Caki2 (cell line): ENCODE data around the gene TMEM72. TPM values are rescaled to one million over a fixed set of nuclear protein-coding genes. Genes with fewer than 3 reads are reported as not detected.

Experiments
- DNase-seq: peaks from one replicate; pipeline ENCODE4 v3.0.0-alpha.2; 2015; ENCODE audit warnings: low read depth
- in situ Hi-C: cut with HindIII; loops from 2 replicates; pipeline ENCODE4 v1.10.0; 2016; ENCODE audit warnings: low sequenced_read_pairs, low pct_unique_long_range_greater_than_20kb, mixed read lengths
- total RNA-seq: library from RNA; depleted of rRNA; stranded (reverse); fragments of >200 nt; shearing (Covaris generic); gene quantifications from 2 replicates; pipeline ENCODE4 v1.2.3, GENCODE V29; 2014; ENCODE audit warnings: low replicate concordance

TMEM72 gene
- total RNA-seq, 1 experiment from 2014 or later: 1.5 TPM

DNA sequence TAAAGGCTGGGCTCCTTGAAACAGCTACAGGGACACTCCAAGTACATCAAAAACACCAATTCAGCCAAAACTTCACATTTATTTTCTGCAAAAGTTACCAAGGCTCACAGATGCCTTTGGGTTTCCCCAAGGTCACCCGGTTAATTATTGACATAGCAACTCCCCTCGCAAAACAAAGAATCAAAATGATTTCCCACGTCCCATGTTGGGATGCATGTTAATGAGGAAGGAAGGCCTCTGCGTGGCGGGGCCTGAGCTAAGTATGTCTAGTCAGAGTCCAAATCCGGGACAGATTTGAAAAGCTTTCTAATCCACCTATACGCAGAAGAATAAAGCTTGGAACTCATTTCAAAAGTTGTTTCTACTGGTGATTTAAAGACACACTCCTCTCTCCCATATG lies 535 bp upstream of the TMEM72 start:
- no peak for DNase-seq
- in situ Hi-C loops: no loop called here

GRCh38 chr10:44911951-44912350 lies 814 bp downstream of the TMEM72 start:
- DNase-seq: no peak
- in situ Hi-C loops: no loop called here

DNA sequence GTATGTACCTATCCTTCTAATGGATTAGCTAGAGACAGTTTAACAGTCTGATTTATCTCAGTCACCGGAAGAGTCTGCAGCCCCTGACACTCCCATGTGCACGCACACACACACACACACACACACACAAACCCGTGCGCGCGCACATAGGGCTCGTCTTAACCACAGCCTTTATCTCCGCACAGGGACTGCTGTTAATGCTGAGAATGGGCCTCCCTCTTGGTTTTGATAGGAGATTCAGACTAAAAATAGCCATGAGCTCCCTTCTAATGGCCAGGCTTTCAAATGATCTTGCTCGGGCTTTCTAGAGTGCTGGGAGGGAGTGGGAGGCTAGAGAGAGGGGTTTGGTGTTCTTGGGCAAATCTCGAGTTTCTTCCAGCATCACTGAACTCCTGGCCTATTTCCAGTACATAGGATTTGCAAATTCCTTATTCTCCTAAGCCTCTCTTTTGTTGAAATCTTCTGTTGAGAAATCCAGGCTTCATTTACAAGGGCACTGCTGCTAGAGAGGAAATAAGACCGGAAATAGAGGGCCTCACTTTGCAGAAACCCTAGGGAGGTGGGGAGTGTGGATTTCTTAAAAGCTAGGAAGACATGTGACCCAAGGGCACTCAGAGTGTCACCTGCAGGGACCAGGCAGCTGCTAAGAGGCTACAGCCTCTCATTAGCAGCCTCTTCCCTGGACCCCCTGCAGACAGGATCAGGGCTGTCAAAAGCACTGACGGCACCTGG lies 2.4 kb downstream of the TMEM72 start:
- in situ Hi-C loops: no loop called here

DNA sequence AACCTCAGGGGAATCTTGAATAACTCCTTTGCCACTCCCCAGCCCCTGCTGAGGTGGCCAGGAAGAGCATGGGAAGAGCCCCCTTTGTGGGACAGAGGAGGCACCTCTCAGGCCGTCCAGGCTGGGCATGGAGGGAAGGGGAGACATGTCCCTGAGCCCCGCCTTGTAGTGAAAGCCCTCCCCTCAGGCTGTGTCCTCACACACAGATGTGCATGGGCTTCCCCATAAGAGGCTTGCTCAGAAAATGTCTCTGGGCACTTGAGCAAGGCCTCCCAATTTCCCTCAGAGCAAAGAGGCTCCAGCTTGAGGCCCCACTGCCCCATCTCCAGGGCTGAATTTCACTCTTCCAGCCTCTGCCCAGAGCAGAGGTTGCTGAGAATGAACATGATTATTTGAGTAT lies 3.8 kb downstream of the TMEM72 start:
- no peak for DNase-seq
- in situ Hi-C loops: no loop called here

More for the DNA sequence above, 2.4 kb downstream of the TMEM72 start:
- DNase-seq: no peak

DNA sequence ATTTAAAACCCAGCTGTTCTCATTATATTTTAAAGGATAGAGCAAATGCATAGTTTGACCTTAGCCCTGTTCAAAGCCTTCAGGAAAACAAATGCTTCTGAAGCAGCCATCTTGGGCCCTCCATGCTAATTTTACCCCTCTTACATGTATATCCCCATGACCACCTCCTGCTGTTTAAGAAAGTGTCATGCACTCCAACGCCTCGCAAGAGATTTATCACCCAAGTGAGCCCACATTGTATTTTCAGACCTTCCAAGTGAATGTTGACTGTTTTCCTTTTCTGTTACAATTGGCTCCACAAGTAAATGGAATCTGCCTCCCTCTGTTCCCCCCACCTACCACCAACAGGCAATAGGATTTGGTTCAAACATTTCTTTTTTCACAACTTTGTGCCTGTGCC lies 5.3 kb downstream of the TMEM72 start:
- in situ Hi-C loops: no loop called here
- DNase-seq: no peak

- in situ Hi-C loops: no loop called here
- no peak for DNase-seq
Observed at GRCh38 chr10:44917848-44918247, 6.7 kb downstream of the TMEM72 start.

GRCh38 chr10:44920252-44920651 lies 9.1 kb downstream of the TMEM72 start:
- in situ Hi-C loops: no loop called here
- DNase-seq: no peak

DNA sequence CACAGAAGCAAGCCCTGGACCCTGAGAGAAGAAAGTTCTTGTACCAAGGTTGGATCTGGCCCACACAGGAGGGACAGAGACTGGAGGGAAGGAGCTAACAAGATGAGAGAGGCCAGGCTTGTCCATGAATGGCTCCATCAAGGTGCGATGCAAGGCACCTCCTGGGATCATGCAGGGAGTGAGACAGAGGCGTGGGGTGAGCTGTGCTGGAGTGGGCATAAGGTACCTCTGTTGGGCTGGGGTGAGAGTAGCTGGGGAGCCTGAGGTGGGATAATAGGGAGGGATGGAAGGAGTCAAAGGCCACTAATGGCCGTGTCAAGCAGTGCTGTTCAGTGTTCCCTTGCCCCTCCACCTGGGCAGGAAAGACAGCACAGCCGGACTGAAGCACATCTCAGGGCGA lies 9.9 kb downstream of the TMEM72 start:
- DNase-seq: no peak
- in situ Hi-C loops: no loop called here

DNA sequence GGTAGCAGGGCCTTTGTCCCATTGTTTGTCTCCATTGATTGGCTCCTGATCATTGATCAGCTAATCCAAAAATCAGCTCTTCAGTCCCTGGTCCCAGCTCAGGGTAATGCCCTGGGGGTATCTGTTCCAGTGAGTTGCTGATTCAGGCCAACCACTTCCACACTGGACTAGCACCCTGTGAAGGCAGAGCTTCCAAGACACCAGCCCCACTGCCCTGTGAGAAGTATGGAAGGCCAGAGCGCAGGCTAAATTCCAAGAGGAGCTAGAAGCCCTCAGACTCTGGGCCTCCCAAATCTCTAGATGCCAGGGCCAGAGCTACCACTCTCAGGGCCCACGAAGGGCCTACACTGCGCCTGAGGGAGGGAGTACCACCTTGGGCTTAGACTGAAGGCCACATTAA lies 10.4 kb downstream of the TMEM72 start:
- no peak for DNase-seq
- in situ Hi-C loops: no loop called here

DNA sequence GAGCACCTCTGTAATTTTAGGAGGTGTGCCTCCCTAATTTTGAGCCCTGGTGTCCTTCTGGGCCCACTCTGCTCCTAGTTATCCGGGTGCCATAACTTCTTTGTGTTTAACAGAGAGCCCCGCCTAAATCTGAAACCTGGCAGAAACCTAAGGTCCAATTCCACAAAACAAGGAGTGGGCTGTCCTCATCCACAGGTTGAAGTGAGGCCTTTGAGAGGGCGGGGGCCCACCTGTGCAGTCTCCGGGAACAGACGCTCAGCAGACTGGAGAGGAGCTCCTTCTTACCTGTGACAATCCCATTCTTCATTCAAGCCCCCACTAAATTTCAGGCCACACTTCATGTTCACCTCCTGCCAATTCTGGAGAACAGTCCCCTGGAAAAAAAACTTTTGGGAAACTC lies 10.9 kb downstream of the TMEM72 start:
- in situ Hi-C loops: no loop called here
- DNase-seq: no peak

- in situ Hi-C loops: no loop called here
- DNase-seq: no peak
Observed at GRCh38 chr10:44922796-44923545, 11.8 kb downstream of the TMEM72 start.

DNA sequence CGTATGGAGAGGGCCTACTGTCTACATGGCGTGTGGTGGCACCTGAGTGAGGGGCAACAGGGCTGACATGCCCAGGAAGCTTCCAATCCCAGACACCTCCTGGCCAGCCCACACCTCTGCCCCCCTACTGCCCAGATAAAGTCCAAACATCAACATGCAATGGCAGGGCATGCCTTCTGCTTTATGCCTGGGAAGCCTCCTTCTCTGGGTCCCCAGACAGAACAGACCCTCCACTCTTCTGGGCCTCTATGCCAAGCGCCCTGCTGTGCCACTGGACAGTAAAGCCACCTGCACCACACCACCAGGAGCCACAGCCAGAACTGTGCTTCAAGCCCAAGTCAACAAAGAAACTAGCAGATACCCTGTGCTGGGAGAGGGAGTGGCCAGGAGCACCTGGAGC lies 12.5 kb downstream of the TMEM72 start:
- in situ Hi-C loops: no loop called here

GRCh38 chr10:44924261-44925040 lies 13.3 kb downstream of the TMEM72 start:
- no peak for DNase-seq
- in situ Hi-C loops: no loop called here

More for the DNA sequence above, 12.5 kb downstream of the TMEM72 start:
- no peak for DNase-seq

DNA sequence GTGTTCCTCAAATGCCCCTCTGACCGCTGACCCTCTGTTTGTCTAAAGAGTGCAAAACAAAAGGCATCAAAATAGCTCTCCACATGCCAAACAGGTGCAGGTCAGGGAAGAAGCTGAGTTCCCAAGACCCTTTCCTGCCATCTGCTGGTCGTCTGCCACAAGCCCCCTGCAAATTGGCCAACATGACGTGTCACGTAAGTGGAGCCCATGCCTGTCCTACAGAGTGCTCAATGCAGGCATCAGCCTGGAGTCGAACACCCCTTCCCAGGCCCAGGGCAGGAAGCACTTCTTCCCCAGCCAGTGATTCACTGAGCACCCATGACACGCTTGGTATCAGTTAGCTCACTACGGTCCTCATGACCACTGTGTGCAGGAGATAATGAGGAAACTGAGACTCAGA lies 14.1 kb downstream of the TMEM72 start:
- in situ Hi-C loops: no loop called here
- no peak for DNase-seq

DNA sequence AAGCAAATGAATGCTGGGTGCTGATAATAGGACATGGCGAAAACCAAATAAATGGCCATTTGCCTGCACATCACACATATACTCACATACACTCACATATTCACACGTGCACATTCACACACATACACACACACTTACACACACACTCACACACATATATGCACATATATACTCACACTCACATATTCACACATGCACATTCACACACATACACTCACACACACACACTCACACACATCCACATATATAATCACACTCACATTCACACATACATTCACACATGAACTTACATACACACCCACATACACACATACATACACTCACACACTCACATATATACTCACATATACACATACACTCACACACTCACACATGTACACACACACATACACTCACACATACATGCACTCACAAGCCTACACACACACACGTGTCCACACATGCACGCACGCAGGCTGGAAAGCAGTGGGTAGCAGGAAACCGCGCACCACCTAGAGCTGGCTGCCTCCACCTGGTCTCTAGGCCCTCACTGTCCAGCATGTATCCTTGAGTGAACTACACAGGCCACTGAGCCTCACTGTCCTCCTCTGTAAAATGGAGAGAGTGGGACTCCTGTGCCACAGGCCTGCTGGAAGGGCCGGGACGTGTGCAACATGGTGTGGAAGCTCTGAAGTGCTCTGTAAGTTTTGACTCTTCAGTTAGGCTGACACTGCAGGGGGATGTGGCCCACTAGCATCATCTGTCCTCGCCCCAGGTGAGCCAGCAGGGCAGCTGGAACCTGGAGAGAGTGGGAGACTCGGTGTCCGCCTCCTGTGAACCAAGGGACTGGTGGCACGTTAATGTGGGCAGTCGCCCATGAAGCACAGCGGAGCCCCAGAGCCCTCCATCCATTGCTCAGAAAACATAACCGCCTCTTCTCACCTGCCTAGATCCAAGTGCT lies 14.9 kb downstream of the TMEM72 start:
- in situ Hi-C loops: no loop called here
- no peak for DNase-seq

DNA sequence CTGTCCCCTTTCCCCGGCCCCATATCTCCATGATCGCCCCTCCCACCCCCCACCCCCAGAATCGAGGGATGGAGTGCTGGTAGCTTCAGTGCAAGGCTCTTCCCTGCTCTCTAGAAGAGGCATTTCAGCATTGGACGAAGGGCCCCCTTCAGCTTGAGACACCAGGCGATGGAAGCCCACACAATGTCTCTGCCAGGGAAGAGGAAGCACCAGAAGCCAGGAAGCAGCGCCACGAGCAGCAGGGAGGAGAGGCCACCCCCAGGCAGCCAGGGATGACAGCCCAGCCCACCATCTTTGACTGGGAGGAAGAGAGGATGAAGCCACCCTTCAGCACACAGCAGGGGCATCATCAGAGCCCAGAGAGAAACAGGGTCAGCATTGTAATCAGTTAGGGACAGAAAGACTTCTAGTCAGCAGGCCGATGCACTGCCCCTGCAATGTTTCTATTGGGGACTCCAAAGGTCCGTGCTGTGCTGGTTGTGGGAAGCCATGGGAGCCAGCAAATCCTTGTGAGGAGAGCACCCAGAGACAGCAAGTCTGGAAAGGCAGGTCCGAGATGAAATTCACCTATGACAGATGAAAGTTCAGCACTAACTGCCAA lies 15.7 kb downstream of the TMEM72 start:
- in situ Hi-C loops: no loop called here
- DNase-seq: no peak

GRCh38 chr10:44927352-44927751 lies 16.2 kb downstream of the TMEM72 start:
- in situ Hi-C loops: no loop called here
- no peak for DNase-seq

DNA sequence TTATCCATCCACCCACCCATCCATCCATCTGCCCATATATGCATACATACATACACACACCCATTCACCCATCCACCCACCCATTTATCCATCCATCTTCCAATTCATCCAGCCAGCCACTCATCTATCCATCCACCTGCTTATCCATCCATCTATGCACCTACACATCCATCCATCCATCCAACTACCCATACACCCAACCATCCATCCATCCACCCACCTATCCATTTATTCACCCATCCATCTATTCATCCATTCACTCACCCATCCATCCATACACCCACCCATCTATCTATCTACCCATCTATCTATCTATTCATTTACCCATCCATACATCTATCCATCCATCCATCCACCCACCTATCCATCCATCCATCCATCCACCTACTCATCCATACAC lies 17.3 kb downstream of the TMEM72 start:
- DNase-seq: no peak
- in situ Hi-C loops: no loop called here
